GM10248 (cell line): ENCODE data around the gene HAP1.
"Not testable (repeated sequence)": the region's sequence is repeated elsewhere in the genome, so short reads cannot be mapped to it uniquely, and the experiment has no call there.

Source experiments
- CTCF ChIA-PET: fragments of 300-600 bp; sonication (Branson Sonifier 250); formaldehyde crosslinking; extraction: SDS; loops from one replicate; lab custom pipeline; 2021; ENCODE audit warnings: antibody characterized with exemption; lab: Yijun Ruan, JAX
- POLR2A ChIA-PET: fragments of 350-650 bp; sonication (Branson Sonifier 250); formaldehyde crosslinking; extraction: SDS; loops from one replicate; lab custom pipeline; 2020; ENCODE audit warnings: antibody characterized with exemption; lab: Yijun Ruan, JAX
- DNase-seq: peaks from one replicate; pipeline ENCODE4 v3.0.0; 2012; ENCODE audit errors: extremely low spot score
- CTCF ChIP-seq: IDR thresholded peaks from 2 replicates; pipeline ENCODE4 v1.5.1; 2012; ENCODE audit warnings: mild to moderate bottlenecking, low read depth; ENCODE audit errors: extremely low read depth, missing control alignments, control extremely low read depth

HAP1 gene

GRCh38 chr17:41777157-41777573 lies 42.7 kb upstream of the HAP1 start:
- CTCF ChIA-PET: interaction anchor here (1.3 to 2.2 kb wide), 5 partner anchors 9 to 272 kb away, joined by 3 to 7 read pairs (median 5); partner anchors contain the start of genes JUP and P3H4
- TF ChIP-seq CTCF: no peak
- POLR2A ChIA-PET: interaction anchor here (1.2 kb wide), 1 partner anchor 10 kb away, joined by 4 read pairs; the partner anchor contains the start of gene JUP
- no peak for DNase-seq

- CTCF ChIA-PET: interaction anchor here (2.2 kb wide), 2 partner anchors 10 to 35 kb away, joined by 5 to 7 read pairs; partner anchors contain the start of genes JUP and P3H4
- POLR2A ChIA-PET: interaction anchor here (1.2 kb wide), 1 partner anchor 10 kb away, joined by 4 read pairs; the partner anchor contains the start of gene JUP
- DNase-seq: not testable (repeated sequence)
Measured at GRCh38 chr17:41776262-41776900, 41.9 kb upstream of the HAP1 start.

- no peak for DNase-seq
- no peak for TF ChIP-seq CTCF
- CTCF ChIA-PET: interaction anchor here (1.0 kb wide), 1 partner anchor 26 kb away, joined by 4 read pairs; no protein-coding TSS in a partner anchor
- POLR2A ChIA-PET: no interaction called here
Measured at GRCh38 chr17:41775394-41776226, 41.2 kb upstream of the HAP1 start.

- ChIA-PET POLR2A (no interaction called here), CTCF (interaction anchor here (0.9 to 1.7 kb wide), 5 partner anchors 10 to 111 kb away, joined by 3 to 4 read pairs (median 3); partner anchors contain the start of genes JUP and P3H4)
- no peak for DNase-seq
- TF ChIP-seq CTCF: no peak
Measured at GRCh38 chr17:41773731-41774193, 39.3 kb upstream of the HAP1 start.

GRCh38 chr17:41773190-41773588 lies 38.7 kb upstream of the HAP1 start:
- TF ChIP-seq CTCF: no peak
- no peak for DNase-seq
- CTCF ChIA-PET: interaction anchor here (1.1 to 1.7 kb wide), 3 partner anchors 14 to 110 kb away, joined by 3 to 4 read pairs (median 3); partner anchors contain the start of genes JUP and P3H4
- POLR2A ChIA-PET: no interaction called here

GRCh38 chr17:41772586-41773189 lies 38.2 kb upstream of the HAP1 start:
- TF ChIP-seq CTCF: no peak
- CTCF ChIA-PET: interaction anchor here (1.1 to 1.7 kb wide), 2 partner anchors 15 to 110 kb away, joined by 3 to 4 read pairs; no protein-coding TSS in a partner anchor
- POLR2A ChIA-PET: no interaction called here
- DNase-seq: no peak
